NCI-H1048 (cell line): ENCODE results near the gene UCHL5.
"Not testable (repeated sequence)": the region's sequence is repeated elsewhere in the genome, so short reads cannot be mapped to it uniquely, and the experiment has no call there.

Experiments used
- DNase-seq: peaks from one replicate; lab custom pipeline; 2025; lab: John Stamatoyannopoulos, UW

The UCHL5 gene

DNA sequence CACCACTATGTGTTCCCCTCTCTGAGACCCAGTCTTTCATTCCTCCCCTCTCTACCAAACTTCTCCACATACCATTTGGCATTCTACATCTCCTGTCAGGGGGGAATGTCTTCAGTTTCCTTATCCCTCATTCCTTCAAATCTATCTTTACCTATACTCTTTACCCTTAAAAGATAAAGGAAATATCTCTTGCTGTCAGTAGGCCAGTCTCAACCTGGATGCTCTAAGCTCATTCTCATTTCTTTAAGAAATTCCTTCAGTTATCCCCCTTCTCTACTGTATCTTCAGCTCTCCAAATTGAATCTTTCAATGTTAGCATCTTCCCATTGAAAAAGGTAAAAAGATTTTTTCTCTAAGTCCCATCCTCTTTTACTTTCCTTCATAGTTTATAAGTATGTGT is 6.8 kb upstream of the UCHL5 start:
- no peak for DNase-seq

DNA sequence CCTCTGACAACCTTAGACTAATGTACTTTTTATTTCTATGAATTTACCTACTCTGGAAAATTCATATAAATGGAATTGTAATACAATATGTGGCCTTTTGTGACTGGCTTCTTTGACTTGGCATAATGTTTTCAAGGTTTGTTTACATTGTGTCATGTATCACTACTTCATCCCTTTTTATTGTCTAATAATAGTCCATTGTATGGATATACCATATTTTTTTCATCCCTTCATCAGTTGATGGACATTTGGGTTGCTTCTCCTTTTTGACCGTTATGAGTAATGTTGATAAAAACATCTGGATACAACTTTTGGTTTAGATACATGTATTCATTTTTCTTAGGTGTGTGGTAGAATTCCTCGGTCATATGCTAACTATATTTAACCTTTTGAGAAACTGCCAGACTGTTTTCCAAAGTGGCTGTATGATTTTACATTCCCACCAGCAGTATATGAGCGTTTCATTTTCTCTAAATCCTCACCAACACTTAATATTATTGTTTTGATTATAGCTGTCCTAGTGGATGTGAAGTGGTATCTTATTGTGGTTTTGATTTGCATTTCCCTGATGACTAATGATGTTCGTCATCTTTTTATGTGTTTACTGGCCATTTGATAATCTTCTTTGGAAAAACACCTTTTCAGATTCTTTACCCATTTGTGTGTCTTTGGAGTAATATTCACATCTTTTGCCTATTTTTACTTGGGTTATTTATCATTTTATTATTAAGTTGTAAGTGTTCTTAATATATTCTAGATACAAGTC is 3.7 kb upstream of the UCHL5 start:
- DNase-seq = no peak

DNA sequence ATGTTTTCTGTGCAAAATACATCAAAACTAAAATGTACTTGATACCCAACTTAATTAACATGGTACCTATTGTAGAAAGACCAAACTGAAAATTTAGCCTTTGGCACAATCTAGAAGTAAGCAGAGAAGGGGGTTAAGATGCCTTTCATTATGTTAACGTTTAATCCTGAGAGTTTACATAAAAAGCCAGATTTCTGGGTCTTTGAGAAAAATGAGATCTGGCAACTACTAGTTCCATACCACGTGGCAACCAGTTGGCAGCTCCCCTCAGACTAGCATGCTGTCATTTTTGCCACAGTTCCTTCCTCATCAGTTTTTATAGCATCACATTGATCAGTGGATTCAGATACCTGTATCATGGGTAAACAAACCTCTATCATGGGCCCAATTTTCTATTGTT is 1.8 kb upstream of the UCHL5 start:
- no peak for DNase-seq

DNA sequence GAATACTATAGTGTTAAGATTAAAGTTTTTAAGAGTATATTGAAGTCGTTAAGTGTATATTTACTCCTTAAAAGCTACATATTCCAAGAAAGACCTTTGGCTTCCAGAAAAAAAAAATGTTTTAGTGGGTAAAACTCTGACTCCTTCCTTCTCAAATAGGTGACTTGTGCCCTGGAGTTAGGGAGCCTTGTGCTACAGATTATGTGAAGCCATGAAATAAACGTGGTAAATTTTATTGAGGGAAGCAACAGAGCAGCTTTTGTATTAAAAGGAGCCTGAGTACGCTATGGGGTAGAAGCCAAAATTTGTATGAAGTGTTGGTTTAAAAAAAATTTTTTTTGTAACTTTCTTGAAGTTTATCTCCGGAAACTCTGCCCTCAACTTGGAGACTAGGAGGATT is 1.2 kb upstream of the UCHL5 start:
- DNase-seq = no peak

DNA sequence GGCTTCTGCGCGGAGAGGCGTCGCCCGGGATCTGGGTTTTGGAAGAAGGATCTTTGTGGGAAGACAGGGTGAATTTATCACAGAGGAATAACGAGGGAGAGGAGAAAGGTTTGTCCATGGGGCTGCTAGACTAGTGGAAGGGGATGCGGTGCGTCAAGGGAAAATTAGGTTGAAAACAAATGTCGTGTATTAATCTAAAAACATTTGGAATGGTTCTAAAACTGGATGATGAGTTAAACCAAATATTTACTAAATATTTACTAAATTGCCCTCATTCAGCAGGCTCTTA is 899 bp upstream of the UCHL5 start:
- DNase-seq = no peak

DNA sequence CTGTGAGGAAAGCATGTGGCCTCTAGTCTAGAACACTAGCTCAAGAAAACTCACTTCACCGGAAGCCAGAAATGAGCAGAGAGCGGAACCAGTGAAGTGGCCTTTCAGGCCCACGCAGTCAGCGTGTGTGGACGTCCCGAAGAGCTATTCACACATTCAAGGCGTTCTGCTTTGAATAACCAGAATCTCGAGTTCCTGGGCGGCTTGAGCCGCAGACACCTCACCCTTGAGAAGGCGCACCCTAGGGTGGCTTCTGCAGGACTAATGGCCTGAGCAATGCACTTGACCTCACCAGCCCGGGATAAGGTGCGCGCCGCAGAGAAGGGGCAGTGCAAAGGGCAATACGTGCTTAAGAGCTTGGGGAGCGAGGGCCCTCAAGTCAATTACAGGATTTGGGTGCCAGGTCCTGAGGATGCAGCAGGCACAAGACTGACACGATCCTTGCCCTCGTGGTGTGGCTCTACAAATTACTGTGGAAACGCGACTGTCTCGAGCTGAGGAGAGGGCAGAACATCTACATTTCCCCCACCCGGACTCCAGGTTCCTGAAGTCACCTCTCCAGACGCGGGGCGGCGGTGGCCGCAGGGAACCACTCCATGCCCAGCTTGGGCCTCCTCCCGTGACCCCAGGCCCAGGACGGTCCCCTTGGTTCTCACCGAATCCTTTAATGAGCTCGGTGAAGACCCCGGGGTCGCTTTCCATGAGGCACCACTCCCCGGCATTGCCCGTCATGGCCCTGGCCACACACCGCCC is 455 bp downstream of the UCHL5 start:
- no peak for DNase-seq

DNA sequence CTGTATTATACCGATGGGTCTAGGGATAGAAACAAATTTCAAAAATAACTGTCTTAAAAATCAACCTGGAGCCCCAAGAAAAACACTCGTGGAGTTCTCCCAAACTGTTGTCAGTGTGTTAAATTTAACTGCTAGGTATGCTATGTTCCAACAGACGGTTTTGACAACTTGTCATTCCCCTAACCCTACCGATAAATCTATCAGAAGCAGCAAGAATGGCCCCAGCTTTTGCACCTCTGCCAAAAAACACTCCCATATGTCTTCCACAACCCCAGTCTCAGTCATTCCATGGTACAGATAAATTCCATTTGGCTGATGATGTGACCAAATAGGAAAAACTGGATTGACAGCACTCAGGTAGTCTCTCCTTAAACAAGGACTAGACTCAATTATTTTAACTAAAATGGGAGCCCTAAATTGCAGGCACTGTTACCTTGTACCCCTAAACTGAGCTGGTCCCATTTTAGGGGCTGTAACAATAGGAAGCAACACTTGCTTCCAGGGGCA is 4.9 kb downstream of the UCHL5 start:
- no peak for DNase-seq

DNA sequence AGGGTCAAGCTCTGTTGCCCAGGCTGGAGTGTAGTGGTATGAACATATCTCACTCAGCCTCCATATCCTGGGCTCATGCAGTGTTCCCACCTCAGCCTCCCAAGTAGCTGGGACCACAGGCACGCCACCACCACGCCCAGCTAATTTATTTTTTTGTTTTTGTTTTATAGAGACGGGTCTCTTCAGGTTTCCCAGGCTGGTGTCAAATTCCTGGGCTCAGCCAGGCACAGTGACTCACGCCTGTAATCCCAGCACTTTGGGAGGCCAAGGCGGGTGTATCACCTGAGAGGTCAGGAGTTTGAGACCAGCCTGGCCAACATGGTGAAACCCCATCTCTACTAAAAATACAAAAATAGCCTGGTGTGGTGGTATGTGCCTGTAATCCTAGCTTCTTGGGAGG is 10.2 kb downstream of the UCHL5 start:
- DNase-seq = not testable (repeated sequence)

DNA sequence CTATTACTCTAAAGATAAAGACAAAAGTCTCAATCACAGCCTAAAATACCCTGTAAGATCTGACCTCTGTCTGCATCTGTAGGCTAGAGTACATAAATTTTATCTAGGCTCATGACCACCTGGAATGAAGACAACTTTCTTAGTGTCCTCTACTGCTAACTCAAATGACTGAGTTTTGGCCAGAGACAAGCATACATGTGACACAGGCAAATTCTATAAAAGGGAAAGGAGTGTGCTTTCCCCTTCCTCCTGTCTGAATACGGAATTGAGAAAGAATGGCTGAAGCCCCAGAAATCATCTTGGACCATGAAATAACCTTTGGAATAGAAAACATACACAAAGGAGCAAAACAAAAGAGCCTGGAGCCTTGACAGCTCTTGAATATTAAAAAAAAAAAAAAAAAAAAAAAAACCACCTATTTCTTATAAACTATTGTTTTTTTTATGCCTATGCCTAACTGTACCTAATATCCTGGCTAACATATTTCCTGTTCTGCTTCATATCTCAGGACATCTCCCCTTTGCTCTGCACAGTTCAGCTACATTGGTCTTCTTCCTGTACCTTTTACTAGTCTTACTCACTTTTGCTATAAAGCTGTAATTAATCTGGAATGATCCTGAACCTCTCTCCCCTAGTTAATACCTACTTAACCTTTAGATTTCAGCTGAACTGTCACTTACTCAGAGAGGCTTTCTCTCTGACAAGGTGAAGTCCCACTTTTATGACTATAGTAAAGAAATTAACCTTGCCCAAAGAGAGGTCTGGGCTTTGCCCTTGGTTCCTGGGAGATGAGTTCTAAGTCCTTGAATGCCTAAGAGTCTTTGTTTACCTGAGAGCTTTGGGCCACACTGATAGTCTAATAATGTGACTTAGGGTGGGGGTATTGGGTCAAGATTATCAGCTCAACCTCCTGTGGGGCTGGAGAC is 16.1 kb downstream of the UCHL5 start:
- DNase-seq = no peak

DNA sequence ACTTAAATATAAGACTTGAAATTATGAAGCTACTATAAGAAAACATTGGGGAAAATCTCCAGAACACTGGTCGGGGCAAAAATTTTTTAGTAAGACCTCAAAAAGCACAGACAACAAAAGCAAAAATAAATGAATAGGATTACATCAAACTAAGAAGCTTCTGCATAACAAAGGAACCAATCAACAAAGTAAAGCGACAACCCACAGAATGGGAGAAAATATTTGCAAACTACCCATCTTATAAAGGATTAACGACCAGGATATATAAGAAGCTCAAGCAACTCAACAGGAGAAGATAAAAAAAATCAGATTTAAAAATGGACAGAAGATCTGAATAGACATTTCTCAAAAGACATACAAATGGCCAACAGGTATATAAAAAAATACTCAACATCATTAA is 19.1 kb downstream of the UCHL5 start:
- DNase-seq = no peak

DNA sequence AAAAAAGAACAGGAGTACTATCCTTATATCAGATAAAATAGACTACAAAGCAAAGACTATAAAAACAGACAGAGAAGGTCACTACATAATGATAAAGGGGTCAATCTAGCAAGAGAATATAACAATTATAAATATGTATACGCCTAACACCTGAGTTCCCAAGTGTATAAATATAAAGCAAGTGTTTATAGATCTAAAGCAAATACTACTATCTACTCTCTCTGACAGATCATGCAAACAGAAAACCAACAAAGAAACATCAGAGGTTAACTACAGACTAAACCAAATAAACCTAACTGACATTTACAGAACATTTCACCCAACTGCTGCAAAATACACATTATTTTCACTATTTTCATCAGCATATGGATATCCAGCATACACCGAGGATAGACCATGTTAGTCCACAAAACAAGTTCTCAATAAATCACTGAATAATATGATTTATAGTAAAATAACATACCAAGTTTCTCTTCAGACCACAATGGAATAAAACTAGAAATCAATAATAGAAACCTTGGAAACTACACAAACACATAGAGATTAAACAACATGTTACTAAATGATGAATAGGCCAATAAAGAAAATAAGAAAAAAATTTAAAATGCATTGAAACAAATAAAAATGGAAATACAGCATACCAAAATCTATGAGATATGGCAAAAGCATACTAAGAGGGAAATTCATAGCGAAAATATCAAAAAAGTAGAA is 22.7 kb downstream of the UCHL5 start:
- no peak for DNase-seq

DNA sequence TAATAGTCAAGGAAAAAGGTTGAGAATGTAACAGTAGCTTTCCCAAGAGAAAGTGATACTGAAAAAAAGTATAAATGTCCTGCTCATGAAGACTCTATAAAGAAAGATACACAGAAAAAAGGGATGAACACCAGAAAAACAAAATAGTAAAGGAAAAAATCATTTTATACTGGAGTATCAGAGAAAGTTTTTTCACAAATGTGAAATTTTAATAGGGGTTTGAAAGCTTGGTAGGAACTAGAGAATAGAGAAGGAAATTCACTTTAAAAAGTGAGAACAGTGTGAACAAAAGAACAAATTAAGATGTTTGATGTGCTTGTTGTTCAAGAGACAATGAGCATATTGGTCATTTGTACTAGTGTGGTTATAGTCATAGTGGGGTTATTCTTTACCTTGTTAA is 25.6 kb downstream of the UCHL5 start:
- DNase-seq = no peak

DNA sequence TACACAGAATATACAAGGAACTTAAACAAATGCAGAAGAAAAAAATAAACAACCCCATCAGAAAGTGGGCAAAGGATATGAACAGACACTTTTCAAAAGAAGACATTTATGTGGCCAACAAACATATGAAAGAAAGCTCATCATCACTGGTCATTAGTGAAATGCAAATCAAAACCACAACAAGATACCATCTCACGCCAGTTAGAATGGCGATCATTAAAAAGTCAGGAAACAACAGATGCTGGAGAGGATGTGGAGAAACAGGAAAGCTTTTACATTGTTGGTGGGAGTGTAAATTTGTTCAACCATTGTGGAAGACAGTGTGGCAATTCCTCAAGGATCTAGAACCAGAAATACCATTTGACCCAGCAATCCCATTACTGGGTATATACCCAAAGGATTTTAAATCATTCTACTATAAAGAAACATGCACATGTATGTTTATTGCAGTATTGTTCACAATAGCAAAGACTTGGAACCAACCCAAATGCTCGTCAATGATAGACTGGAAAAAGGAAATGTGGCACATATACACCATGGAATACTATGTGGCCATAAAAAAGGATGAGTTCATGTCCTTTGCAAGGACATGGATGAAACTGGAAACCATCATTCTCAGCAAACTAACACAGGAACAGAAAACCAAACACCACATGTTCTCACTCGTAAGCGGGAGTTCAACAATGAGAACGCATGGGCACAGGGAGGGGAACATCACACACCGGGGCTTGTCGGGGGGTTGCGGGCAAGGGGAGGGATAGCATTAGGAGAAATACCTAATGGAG is 26.3 kb downstream of the UCHL5 start:
- not testable (repeated sequence) for DNase-seq

DNA sequence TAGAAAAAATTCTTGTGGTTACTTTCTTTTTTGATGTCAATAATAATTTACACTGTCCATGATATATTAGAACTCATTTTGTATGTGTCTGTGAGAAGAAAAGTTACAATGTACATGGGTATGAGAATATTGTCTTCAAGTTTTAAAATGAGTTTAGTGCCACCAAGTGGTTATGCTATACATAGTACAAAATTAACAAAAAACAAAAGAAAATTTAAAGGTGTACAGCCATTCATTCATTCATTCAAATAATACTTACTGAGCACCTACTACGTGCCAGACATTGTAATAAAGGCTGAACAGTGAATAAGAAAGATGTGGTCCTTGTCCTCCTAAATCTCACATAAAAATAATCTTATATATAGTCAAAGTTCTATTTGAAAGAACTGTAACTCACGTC is 27.7 kb downstream of the UCHL5 start:
- DNase-seq = no peak

DNA sequence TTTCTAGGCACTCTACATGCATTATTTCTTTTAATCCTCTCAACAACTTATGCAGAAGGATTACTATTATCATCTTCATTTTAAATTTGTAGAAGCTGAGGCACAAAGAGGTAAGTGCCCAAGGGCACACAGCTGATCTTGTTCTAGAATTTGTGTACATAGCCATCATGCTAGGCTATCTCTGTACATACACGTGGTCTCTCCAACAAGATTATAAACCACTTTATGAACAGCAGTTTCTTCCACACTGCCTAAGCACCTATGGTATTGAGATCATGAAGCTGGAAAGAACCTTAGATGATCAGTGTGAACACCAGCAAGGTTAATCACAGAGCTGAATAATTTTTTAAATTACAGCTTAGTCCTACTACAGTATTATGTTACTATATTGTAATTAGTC is 28.9 kb downstream of the UCHL5 start:
- no peak for DNase-seq

DNA sequence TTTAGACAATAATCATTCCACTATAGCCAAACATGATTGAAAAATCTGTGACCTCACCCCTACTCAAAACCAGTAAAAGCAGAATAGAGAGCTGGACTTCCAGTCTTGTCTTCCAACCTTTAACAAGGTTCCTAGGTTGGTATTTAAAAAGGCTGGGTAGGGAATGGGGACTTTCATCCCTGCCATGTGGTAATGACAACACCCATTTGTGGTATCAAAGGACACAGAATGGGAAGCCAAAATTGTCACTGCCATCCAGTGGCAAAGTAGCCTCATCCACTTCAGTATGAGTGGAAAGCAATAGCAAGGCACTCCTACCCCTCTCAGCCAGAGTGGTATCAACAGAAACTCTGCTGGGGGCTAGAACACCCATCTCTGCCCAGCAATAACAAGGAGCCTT is 33.9 kb downstream of the UCHL5 start:
- no peak for DNase-seq

DNA sequence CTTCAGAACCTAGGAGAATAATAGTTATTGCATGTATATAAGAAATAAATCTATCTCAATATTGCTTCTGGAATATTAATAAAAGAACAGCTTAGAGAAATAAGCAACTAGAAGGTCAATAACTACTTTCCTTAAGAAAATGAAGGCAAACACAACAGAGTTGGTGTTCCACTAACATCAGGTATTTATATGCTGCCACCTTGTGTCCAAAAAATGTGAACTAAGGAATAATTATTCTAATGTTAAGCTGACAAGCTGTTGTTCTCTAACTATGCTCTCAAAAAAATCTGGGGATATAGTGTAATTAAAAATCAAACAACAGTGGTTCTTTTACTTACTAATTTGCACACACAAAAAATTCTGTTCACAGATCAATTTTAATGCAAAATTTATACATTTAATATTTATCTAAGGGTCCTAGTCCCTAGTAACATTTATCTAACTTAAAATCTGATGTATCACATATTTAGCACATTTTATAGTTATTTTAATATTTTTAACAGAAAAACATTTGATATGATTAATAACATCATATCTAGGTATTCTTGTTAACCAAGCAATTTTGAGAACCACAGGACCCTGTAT is 39.6 kb downstream of the UCHL5 start:
- peak; percentile 60 for DNase-seq

DNA sequence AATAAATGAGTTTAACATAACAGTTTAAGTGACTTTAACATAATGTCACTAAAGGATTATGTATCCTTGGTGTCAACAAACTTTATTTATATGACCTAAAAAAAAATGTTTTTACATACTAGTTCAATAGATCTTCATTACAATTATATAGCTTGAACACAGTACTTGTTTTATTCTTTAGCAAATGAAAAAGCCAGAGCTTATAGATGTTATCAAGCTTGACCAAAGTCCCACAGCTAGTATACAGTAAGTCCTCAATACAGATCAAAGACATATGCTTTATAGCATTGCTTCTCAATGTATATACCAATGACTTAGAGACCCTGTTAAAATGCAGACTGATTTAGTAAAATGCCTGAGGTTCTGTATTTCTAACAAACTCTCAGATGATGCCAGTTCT is 42.4 kb downstream of the UCHL5 start:
- DNase-seq = no peak

DNA sequence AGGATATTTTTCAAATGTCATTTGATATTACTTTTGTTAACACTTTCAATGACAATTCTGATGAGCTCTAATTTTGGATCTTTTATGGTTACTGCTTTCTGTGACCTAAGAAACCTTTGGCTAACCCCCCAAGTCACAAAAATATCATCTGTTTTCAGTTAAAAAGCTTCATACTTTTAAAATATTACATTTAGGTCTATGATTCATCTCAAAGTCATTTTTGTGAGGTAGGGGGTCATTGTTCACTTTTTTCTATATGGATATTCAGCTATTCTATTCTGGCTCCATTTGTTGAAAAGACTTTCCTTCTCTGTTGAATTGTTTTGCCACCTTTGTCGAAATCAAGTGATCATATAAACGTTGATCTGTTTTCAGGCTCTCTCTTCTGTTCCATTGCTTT is 44.8 kb downstream of the UCHL5 start:
- DNase-seq = no peak

DNA sequence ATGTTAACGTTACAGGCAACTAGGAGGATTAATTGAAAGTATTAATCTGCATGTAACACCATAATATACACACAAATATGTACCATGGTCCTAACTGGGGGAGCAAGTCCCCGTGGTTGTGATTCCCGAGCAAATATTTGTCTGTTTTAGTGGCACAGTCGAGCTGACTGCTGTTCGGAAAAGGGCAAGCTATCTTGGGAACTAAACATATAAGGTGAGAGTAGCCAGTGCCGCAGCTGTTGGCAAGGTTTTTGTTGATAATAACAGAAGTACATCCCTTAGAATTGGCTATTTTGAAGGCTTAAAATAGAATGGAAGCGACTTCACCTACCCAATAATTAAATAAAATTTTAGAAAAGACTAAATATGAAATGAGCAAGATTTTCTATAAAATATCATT is 45.5 kb downstream of the UCHL5 start:
- DNase-seq = no peak

DNA sequence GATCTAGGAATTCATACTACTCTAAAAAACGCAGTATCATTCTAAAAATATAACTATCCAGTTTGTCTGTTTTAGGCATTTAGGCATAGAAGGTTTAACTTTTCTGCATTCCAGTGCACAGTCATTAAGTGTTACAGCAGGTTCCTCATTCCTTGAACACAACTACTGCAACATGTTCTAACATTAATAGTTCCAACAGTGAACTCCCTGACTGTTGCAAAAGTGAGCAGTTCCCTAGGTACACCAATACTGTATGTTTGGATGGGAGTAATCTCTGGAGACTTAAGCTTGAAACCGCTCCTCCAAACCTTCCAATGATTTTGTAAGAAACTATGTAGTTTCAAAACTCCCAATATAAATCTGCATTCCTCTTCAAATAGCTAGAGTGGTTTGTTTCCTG is 46.2 kb downstream of the UCHL5 start:
- no peak for DNase-seq
